HG02763 (cell line): ENCODE measurements around the gene CDK5.

Source experiments
- ATAC-seq: cut with Tn5 transposase; IDR thresholded peaks from one replicate; pipeline ENCODE4 v1.9.1; 2021; ENCODE audit warnings: mild to moderate bottlenecking, moderate library complexity; ENCODE audit not compliant: unreplicated experiment

CDK5 gene

GRCh38 chr7:151057506-151057988, at the start of gene CDK5:
Gene CDK5 (minus strand): TSS chr7:151057897. CDS start chr7:151057848, 49 bp downstream.
- peak; percentile 2 for ATAC-seq

DNA sequence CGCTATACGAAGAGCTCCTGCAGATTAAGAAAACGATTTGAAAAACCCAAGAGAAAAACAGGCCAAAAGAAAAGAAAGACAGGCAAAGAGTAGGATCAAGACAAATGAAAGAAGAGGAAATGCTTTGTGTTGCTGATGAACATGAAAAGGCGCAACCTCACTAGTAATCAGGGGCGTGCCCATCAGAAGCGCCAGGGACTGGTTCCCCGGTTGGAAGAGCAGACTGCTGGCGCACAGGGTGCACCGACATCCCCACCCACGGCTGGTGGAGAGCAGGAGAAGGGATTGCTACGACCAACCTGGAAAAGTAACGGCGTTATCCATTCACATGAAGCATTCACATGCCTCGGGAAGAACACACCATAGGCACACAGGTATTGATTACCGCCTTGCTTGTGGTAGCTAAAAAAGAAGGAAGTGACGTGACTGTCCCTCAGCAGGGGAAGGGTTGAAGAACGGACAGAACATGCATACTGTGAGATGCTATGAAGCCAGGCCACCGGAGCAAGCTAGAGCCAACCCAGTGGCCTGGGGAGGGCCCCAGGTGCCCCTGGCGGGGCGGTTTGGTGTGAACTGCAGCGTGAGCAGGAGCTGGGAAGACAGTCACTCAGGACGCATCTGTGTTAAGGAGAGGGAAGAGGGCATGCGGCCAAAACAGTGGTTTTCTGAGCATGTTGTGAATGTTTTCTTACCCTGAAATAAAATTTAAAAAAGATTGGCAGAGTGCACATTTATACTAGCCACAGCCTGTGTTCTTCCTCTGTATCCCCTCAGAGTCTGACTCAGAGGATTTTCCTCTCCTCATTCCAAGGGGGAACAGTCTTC, 46.9 kb upstream of the CDK5 start:
- ATAC-seq, result no peak

DNA sequence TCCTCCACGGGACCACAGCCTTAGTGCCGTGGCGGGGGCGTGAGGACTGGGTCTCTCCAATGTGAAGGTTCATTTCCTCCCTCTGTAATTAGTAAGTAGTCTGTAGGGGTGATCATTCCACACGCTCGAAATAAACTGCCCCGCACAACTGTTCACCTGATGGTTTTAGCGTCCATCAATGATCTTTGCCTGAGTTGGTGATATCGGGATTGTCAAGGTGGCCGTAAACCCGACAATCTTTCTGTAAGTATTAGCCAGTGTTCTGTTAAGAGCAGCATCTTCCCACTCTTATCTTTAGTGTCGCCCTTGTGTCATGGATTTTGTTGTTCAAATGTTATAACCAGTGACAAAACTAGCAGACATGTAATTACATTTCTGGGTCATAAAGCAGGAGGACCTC, 46.3 kb upstream of the CDK5 start:
- no peak for ATAC-seq

- ATAC-seq, result no peak
Observed at GRCh38 chr7:151102991-151103390, 45.3 kb upstream of the CDK5 start.

- ATAC-seq, result no peak
Observed at GRCh38 chr7:151101621-151102396, 44.1 kb upstream of the CDK5 start.

- ATAC-seq, result no peak
Observed at GRCh38 chr7:151100921-151101320, 43.2 kb upstream of the CDK5 start.

DNA sequence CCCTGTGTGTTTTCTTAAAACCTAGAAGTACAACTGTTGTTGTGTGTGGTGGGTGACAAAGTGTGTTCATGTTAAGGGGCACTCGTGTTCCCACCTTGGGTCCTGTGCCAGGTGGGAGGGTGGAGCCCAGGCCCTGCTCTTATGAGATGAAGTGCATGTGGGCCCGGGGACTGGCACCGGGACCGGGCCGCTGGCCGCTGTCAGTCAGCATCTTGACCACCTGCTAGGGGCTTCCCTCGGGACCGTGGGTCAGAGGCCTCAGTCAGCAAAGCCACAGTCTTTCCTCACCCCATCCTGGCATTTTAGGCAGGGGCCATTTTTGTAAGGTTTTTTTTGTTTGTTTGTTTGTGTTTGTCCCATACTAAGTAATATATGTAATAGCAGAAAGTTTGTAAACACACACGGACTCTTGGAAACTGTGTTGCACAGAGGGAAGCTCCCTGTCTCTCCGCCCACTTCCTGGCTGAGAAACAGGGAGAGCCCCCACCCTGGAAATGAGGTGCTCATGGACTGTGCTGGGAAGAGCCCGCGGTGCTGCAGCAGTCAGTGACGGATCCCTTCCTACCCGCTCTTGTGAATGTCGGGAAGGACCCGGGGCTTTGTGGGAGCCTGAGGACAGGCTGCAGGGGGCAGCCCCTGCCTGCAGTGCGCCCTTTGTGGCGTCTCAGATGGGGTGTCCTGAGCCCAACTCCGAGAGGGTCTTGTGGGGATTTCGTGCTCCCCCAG, 42.0 kb upstream of the CDK5 start:
- no peak for ATAC-seq

DNA sequence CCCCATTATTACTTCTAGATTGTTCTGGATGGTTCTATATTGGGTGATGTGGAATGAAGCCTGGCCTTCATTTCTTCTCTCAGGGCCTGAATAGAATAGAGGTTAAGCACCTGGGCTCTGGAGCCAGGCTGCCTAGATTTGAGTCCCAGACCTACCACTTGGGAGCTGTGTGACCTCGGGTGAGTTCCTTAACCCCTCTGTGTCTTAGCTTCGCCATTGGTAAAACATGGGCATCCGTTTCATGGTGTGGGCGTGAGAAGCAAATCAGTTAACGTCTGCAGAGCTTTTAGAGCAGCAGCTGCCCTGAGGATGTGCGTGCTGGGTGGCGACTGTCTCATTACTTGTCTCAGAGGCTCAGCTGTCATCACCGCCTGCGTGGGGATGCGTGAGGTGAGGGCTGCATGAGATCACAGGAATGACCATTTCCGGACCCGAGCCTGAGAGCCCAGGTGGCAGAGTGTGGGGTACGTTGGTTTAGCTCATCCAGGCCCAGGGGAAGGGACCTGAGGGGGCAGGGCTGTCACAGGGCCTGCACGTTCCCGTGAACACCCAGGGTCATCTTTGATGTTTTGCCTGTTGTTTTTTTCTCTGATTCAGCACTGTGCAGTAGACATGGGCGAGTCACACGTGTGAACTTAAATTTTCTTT, 38.3 kb upstream of the CDK5 start:
- no peak for ATAC-seq

DNA sequence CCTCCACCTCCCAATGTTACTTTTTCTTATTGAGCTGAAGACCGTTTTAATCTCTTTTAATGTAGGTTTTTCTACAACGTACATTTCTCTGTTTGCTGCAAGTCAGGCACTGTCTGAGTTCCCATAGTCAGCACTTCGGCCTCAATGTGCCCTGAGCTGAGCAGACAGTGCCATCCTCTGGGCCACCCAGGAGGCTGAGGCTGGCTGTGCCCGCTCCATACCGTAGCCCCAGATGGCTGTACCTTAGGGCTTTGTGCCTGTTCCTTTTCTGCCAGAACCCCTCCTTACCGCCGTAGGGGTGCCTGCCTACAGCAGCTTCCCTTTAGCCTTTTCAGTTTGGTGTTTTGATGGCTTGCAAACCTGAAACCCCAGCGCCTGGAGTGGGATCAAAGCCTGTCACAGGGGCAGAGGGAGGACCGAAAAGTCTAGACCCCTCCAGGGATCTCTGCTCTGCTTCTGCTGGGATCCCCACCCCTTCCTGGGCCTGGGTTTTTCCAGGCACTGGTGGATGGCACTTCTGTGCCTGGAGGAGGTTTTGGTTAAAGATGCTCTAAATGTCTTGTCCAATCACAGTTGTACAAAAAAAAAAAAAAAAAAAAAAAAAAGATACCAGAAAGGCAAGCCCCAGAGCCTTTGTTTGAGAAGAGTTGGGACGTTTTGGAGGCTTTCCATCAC, 37.6 kb upstream of the CDK5 start:
- no peak for ATAC-seq

- no peak for ATAC-seq
Observed at GRCh38 chr7:151094675-151095074, 37.0 kb upstream of the CDK5 start.

- ATAC-seq, result no peak
Observed at GRCh38 chr7:151093748-151094147, 36.1 kb upstream of the CDK5 start.

DNA sequence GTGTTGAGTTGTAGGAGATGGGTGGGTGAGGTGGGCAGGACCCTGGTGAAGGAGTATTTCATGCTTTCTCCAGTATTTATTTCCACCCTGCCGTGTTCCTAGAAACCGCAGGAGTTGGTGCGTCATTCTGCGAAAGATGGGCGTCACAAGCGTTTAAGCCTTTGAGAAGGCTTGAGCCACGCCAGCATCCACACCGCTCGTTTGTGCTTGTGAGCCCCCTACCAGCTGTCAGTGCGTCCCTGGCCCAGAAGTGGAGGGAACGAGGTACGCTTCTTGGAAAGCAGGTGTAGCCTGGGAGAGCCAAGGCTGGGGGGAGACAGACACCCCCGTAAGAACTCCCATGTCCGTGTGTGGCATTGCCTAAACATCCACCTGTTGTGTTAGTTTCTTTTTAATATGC, 34.3 kb upstream of the CDK5 start:
- ATAC-seq, result no peak

DNA sequence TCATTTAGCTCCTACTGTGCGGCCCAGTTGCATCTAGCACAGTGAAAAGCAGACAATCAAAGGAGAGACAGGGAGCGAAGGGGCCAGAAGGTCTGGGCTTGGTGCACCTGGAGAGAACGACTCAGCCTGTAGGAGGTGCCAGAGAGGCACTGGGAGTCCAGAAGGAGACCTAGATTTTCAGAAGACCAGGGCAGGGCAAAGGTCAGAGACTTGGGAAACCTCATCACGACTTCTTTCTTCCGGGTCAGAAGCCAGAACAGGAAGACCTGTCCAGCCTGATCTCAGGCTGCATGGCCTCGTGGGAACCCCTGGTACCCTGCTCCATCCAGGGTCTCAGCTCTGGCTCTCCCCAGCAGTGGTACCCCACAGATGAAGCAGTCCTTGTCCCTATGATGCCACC, 33.7 kb upstream of the CDK5 start:
- ATAC-seq, result no peak

- no peak for ATAC-seq
Observed at GRCh38 chr7:151091003-151091402, 33.3 kb upstream of the CDK5 start.

DNA sequence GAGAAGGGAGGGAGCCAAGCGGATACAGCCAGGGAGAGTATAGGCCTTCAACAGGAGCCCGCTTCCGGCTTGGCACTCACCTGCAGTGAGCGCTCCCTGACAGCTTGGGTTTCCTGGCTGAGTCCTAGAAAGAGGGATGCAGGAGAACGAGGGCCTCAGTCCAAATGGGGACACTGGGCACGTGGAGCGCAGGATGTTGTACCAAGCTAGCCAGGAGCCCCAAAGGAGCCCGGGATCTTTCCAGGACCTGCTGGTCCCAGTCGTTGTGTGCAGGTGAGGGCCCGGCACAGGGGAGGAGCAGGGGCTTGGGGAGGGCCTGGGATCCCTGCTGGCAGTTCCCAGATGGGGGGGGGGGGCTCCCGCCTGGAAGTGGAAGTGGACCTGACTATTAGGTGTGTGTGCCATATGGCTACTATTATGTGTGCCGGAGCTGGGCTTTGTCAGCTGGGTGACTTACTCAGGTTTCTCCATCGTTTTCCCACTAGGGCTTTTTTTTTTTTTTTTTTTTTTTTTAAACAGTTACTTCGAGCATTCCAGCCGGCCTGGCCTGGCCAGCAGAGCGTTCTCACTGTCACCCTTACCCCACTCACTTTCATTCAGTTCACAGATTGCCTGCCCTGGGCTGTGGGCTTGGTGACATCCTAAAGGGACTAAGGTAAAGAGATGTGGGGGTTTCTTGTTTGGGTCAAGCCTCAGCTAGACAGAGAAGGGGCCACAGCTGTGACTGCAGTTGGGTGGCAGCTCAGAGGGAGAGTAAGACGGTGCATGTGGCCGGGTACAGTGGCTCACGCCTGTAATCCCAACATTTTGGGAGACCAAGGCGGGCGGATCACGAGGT, 32.4 kb upstream of the CDK5 start:
- ATAC-seq, result no peak

- ATAC-seq, result no peak
Observed at GRCh38 chr7:151088856-151089699, 31.4 kb upstream of the CDK5 start.

DNA sequence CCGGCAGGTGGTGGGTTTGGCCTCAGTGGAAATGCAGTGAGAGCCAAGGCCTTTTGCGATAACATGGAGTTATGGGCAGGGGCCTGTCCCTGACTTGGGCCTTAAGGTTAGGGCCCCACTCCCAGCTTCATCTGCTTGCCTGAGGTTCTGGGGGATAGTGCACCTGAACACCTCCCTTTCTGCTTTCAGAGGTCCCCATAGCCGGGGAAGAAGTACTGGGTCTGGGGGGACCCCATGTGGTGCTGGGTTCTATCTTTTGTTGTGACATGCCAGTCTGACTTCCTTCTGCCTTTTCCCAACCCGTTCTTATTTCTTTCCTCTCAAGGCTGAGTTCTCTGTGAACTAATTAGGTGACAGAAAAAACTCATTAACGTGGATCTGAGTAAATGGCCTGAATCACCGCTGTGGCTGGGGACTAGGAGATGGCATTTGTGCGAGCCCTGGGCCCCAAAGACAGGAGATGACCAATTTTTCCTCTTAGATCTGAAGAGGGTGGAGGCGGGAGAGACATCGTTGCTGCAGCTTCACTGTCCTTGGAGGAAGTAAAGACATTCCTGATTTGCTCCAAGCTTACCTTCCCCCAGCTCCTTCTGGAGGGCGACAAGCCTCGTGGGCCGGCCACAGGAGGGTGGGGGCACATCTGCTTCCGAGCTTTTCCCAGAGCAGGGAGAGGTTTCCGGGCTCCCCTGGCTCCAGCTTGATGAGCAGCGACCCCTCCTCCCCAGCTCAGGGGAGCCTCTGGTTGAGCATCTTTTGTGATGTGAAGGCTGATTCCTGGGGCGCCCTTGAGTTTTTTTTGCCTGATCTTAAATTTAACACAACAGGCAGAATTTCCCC, 30.5 kb upstream of the CDK5 start:
- ATAC-seq, result no peak
